ENCODE measurements around the gene FEN1.

GRCh38 chr11:61793083-61793828 lies 545 bp downstream of the FEN1 start:
- TF ChIP-seq CTCF (IDR thresholded peaks at IDR 0.05; ENCODE audit: poor library complexity) (no peak), EZH2 (IDR thresholded peaks at IDR 0.05; ENCODE audit: borderline replicate concordance) (no peak)
